NCI-H2029 (cell line): ENCODE data around the gene SYNJ1.
"Not testable (repeated sequence)": the region's sequence is repeated elsewhere in the genome, so short reads cannot be mapped to it uniquely, and the experiment has no call there.

Source experiments
- DNase-seq: peaks from one replicate; lab custom pipeline; 2025; lab: John Stamatoyannopoulos, UW

The SYNJ1 gene

DNA sequence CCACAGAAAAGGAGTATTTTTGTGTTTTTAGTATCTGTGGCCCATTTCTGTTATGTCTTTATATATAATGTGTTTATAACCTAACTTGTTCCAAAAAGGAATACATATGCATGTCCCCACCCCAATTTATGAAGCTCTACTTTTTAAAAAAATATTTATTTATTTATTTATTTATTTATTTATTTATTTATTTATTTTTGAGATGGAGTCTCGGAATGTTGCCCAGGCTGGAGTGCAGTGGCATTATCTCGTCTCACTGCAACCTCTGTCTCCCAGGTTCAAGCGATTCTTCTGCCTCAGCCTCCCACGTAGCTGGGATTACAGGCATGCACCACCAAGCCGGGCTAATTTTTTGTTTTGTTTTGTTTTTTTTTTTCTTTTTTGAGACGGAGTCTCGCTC lies 32.3 kb downstream of the SYNJ1 start:
- DNase-seq = not testable (repeated sequence)

- DNase-seq = no peak
Measured at GRCh38 chr21:32693581-32693980, 34.2 kb downstream of the SYNJ1 start.

GRCh38 chr21:32690085-32690484 lies 37.7 kb downstream of the SYNJ1 start:
- no peak for DNase-seq

DNA sequence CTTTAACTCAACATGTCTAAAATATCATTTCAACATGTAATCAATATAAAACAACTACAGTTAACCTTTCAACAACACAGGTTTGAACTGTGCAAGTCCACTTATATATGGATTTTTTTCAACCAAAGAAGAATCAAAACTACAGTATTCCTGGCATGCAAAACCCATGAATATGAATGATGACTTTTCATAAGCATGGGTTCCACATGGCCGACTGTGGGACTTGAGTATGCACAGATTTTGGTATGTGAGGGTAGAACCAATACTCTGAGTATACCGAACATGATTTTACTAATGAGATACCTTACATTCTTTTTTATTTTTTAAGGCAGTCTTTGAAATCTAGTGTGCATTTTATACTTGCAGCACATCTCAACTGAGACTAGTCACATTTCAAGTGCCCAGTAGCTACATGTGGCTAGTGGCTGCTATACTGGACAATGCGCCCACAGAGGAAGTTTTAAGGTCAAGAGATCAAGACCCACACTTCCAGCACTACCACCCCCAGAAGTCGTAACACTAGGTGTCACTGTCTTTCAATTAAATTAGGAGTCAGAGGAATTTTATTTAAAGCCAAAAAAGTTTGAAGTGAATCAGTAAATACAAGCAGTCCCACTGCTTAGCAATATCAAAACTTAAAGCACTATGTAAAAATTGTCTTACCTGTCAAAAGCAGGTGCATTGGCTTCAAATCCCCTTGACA lies 40.0 kb downstream of the SYNJ1 start:
- no peak for DNase-seq

DNA sequence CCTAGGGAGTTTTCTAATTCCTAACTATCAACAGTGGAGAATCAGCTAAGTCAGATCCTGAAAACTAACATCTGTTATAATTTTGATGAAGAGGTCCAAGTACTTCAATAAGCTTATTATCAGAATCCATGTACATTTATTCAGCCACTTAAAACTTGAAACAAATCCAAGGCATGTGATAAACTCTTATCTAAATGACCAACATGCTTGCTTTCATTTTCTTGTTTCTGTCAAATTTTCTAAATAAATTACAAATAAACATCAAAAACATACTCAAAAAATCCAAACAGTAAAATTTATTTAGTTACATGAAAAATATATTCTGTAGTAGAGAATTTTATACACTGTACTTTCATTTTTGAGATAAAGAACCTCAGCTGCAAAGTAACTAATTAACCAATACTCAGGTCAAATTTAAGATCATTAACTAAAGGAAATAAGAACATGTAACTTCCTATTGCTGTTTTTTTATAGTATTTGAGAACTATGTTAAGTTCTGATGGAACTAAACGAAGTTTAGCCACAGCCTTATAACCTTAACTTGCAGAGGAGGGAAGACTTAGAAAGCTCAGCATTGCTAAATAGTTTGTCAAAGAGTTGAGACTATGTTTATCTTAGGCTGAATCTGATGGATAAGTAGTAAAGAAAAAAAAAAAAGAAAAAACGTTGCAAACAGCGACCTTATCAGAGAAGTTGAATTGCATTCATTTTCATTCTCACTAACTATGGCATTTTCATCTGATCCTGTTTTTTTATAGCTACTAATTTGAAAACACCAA lies 44.9 kb downstream of the SYNJ1 start:
- DNase-seq = peak; percentile 1

- DNase-seq = no peak
Measured at GRCh38 chr21:32674731-32675130, 53.1 kb downstream of the SYNJ1 start.

DNA sequence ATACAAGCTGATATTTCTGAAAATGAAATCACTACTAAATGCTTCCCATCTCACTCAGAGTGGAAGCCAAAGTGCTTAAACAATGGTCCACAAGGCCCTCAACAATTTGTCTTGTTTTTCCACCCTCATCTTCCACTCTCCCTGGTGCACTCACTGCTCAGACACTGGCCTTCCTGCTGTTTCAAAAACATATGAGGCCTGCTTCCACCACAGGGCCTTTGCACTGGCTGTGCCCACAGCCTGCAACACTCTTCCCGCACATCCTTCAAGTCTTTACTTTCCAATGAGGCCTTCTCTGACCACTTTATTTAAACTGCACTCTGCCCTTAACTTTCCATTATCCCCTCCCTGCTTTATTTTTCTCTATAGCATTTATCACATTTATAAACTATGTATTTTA lies 53.8 kb downstream of the SYNJ1 start:
- DNase-seq = no peak

GRCh38 chr21:32666258-32666657 lies 61.6 kb downstream of the SYNJ1 start:
- DNase-seq = no peak

DNA sequence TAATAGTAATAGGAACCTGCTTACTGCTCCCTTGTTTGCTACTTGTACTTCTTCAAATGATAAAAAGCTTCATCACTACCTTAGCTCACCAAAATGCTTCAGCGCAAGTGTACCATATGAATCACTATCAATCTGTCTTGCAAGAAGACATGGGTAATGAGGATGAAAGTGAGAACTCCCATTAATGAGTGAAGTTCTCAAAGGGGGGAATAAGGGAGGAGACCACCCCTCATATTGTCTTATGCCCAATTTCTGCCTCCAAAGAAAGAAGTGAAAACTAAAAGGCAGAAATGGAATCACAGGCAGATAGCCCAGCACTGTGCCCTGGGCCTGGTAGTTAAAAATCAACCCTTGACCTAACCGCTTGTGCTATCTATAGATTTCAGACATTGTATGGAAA lies 63.7 kb downstream of the SYNJ1 start:
- not testable (repeated sequence) for DNase-seq

DNA sequence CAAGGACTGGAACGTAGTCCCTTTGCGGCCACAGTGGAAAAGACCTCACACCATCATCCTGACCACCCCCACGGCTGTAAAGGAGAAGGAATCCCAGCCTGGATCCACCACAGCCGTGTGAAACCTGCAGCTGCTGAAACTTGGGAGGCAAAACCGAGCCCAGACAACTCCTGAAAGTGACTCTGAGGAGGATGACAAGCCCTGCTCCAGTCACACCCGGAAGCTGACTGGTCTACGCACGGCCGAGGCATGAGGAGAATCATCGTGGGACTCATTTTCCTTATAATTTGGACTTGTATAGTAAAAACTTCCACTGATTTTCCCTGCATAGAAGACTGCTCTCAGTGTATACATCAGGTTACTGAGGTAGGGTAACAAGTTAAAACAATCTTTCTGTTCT lies 65.8 kb downstream of the SYNJ1 start:
- not testable (repeated sequence) for DNase-seq

GRCh38 chr21:32661026-32661782 lies 66.6 kb downstream of the SYNJ1 start:
- peak; percentile 7 for DNase-seq

- DNase-seq = no peak
Measured at GRCh38 chr21:32658524-32658923, 69.3 kb downstream of the SYNJ1 start.

DNA sequence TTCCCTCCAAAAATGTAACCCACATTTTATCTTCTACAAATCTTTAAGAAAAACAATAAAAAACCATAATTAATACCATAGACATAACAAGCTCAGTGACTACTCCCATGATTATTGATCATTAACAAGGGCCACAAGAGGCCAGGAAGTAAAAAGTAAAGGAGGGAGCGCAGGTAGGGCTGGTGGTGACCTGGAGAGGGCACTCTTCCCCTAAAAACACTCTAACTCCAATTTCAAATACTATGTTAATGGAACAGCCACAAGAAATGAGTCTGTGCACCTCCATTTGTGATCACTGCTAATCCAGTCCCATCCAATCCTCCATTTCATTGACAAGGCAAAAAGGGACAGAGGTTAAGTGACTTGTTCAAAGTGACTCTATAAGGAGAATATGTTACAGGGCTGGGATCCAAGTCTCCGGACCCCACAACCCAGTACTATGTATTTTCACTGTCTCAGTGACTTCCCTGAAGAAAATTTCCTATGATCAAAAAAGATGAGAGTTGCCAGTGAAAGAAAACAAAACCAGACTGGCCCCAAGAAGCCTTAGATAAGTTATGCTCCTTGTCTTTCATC lies 74.4 kb downstream of the SYNJ1 start:
- DNase-seq = peak; percentile 1

DNA sequence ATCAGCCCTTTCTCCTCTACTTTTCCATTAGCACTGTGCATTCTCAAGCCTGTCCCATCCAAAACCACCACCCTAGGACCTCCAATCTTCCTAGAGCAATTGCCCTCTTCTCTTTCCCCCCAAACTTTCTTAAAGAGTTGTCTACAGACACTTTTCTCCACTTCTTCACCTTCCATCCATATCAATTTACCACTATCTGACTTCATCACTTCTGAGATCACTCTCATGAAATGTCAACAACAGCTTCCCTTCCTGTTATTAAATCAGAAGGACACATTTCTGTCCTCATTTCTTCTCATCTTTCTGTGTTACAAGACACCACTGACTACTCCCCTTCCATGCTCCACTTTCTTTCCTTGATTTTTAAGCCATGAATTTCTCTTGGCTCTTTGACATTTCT lies 79.6 kb downstream of the SYNJ1 start:
- DNase-seq = no peak

DNA sequence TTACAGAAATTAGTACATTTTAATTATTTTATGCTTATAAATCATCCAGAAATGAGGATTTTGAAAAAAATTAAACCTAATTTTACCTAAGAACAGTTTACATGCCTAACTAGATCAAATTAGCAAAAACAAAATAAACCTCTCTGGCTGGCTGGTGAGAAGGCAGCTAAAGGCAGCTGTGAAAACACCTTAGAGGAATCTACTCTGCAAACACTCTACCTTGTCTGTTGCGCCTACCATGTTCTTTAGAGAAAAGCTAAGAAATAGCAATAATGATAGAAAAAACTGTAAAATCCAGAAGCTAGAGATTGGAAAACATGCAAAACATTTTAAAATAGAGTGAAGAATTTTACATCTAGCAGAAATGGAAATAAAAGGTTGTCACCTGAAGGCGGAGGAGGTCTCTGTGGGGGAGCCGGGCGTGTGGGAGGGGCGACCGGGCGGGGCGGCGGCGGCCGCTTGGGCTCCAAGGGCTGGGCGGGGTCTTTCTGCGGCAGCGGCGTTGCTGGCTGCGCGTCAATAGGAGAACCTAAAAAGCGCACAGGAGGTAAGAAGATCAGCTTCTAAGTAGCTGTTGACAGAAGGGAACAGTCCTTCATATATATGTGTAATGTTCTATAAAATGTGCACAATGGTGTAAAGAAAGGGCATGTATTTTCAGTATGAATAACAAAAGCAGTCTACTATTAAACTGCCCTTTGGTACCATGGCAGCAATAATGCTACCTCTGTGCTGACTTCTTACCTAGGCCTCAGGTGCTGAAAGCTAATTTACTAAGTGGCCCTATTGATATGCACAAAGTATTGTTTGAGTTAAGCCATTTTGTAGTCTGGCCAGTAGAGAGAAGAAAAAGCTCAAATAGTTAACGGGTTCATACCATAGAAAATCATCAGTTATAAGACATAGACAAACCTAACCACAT lies 82.3 kb downstream of the SYNJ1 start:
- DNase-seq = no peak

DNA sequence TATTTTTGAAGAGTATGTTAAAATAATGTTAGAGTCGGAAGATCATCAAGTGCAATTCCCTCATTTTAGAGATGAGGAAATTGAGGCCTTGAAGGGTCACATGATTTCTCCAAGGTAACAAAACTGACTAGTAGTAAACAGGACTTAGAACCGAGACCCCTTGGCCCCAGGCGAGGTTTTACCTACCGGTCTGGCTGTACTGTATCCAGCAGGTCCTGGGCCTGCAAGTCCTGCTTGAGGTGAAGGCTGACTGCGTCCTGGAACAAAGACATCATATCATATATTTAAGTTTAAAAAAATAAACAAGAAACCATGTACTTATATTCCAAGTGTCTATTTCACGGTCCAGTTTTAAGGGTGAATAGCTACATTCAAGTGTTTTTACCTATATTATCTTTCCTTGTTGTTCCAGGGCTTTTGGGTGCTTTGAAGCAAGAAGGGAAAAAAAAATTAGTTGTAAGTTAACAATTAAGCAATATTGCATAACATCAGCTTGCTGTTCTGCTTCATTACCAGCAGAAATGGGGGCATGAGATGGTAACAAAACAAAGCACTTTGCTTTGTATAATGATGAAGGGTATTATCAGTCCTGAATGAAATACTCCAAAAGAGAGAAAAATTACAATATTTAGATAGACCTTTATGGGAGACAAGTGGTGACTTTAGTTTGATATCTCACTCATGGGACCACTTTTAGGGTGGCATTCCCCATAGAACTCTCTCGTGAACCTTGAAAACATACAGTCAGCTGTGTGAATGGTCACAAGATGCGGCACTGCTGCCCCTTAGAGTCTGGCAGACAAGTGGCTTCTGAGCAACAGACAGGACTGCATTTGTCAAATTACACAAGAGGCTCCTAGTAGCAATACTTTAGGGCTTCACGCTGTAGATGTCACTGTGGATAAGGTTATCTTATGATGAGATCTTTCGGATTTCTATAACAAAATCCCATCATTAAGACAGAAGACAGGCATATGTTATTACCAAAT lies 85.8 kb downstream of the SYNJ1 start:
- no peak for DNase-seq

- no peak for DNase-seq
Measured at GRCh38 chr21:32626621-32627196, 101.1 kb downstream of the SYNJ1 start.

GRCh38 chr21:32618218-32618617 lies 109.6 kb downstream of the SYNJ1 start:
- not testable (repeated sequence) for DNase-seq

DNA sequence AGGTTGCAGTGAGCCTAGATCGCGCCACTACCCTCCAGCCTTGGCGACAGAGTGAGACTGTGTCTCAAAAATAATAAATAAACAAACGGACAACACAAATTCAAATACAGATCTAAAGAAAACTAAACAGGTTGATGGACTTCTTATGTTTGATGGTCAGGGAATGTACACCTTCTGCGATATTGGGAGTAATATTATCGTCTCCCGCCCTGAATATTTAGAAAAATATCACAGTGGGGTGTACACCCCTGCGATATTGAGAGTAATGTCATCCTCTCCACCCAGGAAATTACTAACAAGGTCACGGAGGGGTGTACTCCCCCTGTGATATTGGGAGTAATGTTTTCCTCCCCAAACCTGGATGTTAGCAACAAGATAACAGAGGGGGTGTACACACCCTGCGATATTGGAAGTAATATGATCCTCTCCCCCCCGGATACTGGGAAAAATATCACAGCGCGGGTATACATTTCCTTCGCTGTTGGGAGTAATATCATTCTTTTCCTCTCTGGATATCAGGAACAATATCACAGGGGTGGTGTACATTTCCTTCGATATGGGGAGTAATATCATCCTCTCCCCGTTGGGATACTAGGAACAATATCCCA lies 114.3 kb downstream of the SYNJ1 start:
- DNase-seq = no peak
